HG02763 (cell line): ENCODE measurements around the gene NFE2.

Source experiments
- ATAC-seq: cut with Tn5 transposase; IDR thresholded peaks from one replicate; pipeline ENCODE4 v1.9.1; 2021; ENCODE audit warnings: mild to moderate bottlenecking, moderate library complexity; ENCODE audit not compliant: unreplicated experiment

Gene NFE2

DNA sequence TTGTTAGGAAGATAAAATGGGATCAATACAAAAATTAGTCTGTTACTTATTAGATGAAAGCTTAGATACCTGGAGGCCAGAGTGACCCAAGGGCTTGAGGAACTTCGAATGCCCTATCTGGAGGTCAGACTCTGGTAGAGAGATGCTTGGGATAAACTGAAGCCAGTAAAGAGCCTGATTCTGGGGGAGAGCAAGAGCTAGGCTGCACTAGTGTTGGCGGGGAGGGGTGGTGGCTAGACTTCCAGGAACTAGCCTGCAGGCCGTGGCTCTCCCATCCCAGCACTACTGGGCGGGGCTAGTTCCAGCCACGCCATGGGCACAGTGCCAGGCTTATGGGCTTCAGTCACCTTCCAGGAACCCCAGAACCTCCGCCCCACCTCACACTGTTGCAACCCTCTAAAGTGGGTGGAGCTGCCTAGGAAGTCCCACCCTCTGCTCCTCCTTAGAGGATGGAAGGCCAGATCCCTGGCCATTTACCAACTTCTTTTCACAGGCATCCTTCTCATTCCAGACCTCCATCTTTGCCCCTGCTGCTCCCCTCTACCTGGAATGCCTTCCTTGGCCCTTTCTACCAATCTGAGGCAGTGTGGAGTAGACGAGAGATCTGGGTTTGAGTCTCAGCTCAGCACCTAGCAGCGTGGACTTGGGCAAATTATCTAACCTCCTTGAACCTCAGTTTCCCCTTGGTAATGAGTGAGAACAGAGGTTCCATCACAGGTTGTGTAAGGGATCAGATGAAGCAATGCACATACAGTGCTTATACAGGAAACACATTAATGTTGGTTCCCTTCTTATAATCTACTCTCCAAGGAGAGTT is 6.3 kb upstream of the NFE2 start:
- no peak for ATAC-seq

DNA sequence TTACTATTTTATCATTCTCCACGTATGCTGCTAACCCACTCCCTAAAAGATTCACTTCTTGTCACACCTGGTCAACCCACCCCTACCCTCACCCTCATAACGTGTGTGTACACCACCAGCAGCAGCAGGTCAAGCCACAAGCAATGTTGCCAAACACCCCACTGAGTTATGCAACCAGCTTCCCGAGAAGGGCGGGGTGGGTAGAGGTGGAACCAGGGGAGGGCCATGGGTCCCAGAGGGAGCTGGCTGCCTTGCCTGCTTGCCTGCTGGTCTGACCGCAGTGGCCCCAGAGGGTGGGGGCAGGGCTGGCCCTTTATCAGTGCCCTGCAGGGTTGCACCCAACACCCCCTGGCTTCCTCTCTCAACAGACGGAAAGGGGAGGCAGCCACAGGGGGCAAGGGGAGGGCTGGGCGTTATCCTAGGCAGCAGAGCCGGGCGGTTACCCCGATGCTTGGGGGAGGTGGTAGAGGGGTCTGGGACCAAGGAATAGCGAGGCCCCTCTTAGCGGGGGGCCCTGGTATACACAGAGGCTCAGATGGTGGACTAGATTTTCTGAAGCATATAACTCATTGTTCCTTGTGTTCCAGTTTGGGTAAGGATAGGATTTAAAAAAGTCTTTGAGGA is 3.5 kb upstream of the NFE2 start:
- no peak for ATAC-seq

DNA sequence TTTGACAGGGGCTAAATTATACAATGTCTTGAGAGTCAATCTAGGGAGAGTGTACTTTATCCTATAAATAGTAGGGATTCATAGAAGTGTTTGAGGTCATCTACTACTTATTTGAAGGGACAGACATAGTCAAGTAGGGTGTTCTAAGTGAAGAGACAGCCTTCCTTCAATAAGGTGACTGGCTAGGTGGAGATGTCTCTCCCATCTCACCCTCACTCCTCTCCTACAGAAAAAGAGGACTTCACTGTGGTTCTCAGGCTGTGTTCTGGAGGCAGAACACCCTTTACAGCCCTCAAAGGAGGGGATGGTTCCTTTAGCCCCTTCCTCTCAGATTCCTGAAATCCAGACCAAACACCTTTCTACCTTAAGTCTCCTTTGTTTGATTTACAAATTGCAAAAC is 2.8 kb upstream of the NFE2 start:
- no peak for ATAC-seq

DNA sequence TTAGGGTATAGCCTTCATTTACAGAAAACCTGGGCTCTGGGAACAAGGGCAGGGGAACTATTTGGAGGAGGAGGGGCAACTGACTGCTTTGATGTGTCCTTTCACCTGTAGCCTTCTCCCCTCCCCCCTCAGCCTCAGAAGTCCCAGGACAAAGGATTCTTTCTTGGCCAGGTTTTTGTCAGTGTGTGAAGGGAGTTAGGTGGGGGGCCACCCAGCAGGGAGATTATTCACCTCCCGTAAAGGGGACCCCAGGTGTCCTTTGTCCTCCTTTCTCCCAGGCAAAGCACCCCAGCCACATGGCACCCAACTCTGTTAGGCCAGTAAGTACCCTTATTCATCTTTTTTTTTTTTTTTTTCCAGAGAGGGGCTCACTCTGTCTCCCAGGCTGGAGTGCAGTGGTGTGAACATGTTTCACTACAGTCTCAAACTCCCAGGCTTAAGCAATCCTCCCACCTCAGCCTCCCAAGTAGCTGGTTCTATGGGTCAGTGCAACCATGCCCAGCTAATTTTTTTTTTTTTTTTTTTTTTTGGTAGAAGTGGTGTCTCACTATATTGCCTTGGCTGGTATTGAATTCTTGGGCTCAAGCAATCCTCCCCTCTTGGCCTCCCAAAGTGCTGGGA is 723 bp upstream of the NFE2 start:
- no peak for ATAC-seq

DNA sequence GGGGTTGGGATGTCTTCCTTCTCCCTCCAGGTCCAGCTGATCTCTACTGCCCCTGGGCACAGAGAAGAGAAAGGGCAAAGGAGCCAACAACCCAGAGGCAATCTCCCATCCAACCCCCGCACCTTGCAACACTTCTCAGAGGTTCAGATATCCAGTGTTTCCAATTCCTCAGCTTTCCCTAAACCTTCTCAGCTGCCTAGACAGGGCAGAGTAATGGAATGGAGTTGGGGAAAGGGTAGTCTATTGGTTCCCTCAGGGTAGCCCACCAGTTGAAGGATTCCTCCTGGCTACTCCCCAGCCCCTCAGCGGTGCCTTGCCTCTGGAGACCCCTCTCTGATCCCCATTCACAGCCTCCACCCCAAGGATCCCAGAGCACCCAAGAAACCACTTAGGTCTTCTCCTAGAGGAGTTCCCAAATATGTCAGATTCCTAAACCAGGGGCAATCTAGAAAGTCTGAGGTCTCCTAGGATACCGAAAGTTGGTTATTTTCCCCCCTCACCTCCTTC is 537 bp downstream of the NFE2 start:
- ATAC-seq, result no peak

DNA sequence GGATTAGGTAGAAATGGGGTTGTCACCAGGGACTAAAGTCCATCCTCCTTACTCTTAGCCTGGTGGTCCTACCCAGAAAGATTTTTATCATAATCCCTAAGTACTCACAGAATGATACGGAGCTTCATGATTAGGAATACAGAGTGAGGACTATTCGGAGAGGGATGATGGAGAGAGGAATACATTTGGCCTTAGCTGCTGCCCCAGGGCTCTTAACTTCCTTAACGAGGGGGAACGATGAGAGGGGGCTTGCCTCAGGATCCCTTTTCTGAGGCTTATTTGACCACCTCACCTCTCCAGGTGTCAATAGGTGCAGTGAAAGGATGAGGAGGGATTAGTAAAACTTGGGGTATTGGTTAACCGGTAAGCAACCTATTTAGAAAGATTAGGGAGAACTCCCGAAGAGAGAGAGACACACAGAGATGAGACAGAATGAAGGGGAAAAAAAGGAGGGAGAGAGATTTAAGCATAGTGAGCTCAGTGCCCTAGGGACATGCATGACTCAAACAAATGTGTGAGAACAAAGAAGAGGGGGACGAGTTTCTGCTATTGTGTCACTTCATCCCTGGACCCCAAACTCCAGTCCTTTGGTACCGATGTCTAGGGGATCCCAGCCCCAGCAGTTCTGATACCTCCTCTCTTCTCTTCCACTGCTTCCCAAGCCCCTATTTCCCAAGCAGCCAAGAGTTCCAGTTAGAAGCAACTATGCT is 1.1 kb downstream of the NFE2 start:
- ATAC-seq, result no peak

DNA sequence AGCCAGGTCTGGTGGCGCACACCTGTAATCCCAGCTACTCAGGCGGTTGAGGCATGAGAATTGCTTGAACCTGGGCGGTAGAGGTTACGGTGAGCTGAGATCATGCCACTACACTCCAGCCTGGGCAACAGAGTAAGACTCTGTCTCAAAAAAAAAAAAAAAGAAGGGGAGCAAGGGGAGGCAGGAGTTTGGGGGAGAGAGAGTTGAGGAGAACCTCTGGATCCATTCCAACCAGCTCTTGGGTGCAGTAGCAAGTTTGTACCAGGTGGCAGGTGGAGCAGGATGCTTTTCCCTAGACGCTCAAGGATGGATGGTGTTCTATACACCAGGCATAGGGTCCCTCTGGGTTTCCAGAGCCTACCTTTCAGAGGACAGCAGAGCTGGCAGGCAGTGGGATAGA is 1.9 kb downstream of the NFE2 start:
- ATAC-seq, result no peak

DNA sequence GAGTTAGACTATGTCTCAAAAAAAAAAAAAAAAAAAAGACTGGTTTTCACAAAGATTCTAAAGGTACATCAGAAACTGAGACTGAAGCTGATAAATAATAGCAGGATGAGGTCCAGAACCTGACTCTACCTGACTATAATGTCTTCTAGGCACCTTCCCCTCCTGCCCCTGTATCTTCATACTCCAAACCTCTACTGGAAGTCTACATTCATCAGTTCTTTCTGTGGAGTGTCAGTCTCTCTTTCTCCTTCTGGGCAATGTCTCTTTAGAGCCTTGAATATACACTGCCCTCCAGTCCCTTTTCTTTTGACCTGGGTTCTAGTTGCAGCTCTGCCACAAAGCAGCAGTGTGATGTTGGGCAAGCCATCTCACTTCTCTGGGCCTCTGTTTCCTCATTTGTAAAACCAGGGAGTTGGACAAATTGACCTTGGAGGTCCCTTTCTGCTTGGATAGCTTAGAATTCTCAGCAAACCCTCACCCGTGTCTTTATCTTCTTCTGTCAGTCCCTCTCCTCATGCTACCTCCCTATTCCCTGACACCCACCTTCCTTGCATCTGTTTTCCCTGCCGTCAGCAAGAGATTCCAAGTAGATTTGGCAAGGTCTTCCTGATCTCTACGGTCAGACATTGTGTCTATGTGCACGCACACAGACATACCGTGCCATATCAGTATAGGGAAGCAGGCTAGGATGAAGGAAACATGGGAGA is 4.3 kb downstream of the NFE2 start:
- ATAC-seq, result no peak

DNA sequence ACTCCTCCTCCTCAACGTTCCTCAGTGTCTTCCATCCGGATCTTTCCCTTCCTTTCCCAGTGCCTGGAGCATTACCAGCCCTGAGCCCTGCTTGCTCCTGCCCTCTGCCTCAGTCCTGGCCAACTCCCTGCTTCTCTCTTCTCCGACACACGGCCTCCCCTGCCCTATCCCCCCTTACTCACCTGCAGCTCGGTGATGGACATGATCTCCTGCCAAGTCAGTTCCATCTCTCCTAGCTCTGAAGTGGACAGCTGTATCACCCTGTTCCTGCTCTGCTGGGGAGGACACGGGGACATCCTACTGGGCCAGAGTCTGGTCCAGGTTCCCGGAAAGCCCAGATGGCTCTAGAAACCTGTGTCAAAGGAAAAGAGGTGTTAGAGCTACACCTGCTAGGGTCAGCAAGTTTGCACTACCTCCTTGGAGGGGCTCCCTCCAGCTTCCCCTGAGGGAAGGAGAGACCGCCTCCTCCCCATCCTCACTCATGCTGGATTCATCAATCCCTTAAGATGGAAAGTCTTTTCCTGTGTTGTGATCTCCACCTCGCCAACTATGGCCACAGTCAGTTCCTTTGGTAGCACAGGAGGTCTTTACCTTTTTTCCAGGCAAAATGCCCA is 5.8 kb downstream of the NFE2 start:
- ATAC-seq, result no peak

DNA sequence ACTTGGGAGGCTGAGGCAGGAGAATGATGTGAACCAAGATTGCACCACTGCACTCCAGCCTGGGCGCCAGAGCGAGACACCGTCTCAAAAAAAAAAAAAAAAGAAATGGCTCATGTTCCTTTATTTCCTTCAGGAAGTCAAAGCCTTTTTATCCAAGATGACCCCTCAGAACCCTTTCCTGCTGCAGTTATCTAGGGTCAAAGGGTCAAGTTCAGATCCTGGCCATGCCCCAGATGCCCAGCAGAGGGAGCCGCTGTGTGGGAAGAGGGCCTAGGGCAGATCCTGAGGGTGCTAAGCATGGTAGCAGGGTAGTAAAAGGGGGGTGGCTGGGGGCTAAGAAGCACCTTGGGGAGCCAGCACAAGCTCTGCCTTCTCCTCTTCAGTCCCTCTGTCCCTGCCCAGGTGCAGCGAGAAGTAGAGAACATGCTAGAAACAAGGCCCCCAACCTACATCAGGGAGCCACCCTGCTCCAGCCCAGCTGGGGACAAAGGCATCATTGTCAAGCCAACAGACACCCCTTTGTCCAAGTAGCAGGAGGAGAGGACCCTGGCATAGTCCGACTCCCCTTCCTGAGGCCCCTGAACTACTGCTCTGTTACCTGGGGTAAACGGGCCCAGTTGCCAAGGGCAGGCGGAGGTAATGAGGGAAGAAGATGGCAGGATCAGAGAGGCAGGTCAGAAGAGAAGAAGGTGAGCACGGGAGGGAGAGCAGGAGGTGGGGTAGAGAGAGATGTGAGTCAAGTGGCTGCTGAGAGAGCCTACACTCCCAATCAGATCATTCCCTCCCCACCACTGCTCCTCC is 6.5 kb downstream of the NFE2 start:
- no peak for ATAC-seq

DNA sequence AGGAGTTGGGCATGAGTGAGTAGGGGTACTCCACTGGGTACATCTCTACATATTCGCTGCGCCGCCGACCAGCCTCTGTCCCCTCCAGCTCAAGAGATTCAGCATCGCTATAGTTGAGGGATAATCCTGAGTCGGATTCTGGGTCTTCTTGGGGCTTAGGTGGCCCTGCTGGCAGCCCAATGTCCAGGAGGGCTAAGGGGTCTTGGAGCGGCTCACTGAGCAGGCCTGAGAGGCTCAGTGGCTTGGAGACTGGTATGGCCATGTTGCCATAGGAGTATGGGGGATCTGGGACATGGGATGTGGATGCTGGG is 7.9 kb downstream of the NFE2 start:
- ATAC-seq, result no peak

DNA sequence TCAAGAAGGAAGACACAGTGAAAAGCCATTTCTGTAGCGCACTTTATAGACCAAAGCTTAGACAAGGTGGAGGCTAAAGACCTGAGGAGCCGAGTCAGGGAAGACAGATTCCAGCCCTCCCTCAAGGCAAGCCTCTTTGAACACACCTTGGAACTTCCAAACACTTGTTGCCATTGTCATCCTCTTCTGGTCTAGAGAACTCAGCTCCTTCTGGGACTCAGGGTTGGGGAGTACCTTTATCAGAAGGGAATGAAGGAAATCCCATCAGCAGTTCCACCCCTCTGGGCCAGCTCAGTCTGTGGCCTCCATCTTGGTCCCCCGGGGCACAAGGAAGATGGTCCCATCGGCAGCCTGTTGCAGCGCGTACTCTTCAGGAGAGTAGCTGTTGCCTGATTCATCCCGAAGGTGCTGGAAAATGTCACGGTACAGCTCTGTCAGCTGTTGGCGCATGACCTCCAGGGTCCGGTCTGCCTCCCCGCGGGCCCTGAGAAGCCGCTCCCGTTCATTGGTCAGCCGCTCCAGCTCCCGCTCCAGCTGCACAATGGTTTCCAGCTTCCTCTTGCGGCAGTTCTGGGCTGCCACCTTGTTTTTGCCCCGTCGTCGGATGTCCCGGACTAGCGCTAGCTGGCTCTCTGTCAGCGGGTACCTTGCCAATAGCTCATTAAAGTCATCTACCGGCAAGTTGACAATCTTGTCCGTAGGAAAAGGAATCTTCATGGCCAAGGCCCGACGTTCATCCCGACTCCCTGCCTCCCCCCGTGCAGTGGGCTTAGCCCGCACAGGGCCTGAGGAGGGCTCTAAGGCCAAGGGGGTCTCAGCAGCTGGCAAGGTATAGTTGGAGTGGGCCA is 8.5 kb downstream of the NFE2 start:
- no peak for ATAC-seq

DNA sequence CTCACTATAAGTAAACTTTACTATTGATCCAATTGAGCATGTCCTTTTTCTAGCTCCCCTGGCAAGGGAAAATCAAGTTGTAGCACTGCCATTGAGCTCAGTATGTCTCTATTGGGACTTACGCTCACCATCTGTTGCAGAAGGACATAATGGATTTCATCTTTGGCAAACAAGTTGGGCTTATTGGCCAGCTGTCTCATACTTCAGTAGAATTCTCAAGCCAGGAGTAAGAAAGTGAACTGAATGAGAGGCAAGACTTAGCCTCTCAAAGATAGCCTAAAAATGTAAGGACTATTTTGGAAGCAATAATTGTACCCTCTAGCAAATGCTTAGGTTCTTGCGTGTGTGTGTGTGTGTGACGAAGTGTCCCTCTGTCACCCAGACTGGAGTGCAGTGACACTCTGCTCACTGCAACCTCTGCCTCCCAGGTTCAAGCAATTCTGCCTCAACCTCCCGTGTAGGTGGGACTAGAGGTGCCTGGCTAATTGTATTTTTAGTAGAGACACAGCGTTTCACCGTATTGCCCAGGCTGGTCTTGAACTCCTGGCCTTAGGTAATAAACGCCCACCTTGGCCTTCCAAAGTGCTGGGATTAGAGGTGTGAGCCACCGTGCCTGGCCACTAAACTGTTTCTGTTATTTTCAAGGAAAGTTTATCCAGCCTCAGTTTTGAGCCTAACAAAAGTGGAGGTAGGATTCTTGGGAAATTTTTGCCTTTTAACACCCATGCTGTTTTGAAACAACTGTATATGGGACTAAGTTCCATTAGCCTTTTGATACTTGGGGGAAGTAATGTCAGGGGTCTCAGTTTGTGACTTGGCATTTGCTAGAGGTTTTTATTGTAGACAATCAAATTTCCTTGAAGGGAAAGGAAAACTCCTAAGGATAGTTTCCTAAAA is 13.3 kb downstream of the NFE2 start:
- ATAC-seq, result no peak

DNA sequence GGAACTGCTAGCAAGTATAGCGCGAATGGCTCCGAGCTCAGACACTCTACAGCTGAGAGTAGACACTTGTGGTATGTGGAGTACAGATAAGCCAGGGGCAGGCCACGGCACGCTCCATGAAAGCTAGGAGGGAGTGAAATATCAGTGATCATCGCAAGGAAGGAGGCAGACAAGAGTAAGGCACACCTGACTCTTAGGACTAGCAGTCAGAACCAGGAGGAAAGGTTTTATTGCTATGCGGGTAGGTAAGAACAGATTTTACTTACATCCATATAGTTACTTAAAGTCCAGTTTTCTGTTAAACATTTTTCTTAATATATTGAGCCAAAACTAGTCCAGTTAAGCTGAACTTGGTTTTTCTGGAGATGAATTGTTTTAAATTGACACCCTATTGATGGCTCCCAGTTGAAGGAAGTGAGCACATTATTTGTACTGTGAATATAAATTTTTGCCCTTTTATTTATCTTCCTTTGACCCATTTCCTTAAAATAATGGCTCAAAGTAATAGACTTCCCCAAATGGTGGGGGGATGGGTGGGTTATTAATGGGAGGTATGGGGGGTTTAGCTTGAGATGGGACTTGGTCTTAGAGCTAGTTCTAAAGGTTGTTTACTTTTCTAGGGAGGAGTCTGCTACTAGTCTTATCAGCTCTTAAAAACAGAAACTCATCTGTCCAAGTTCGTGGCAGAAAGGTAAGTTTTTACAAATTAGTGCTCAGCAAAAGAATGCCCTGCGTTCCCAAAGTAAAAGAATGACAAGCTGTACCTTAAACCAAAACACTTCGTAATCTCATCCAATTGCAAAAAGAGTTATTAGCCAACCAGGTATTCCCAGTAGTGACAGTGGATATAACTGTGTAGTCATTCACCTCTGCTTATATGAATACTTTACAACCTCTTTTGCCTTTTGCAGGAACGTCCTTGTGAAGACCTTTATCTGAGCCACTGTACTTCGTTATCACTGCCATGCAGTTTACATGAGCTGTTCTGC is 14.5 kb downstream of the NFE2 start:
- no peak for ATAC-seq

DNA sequence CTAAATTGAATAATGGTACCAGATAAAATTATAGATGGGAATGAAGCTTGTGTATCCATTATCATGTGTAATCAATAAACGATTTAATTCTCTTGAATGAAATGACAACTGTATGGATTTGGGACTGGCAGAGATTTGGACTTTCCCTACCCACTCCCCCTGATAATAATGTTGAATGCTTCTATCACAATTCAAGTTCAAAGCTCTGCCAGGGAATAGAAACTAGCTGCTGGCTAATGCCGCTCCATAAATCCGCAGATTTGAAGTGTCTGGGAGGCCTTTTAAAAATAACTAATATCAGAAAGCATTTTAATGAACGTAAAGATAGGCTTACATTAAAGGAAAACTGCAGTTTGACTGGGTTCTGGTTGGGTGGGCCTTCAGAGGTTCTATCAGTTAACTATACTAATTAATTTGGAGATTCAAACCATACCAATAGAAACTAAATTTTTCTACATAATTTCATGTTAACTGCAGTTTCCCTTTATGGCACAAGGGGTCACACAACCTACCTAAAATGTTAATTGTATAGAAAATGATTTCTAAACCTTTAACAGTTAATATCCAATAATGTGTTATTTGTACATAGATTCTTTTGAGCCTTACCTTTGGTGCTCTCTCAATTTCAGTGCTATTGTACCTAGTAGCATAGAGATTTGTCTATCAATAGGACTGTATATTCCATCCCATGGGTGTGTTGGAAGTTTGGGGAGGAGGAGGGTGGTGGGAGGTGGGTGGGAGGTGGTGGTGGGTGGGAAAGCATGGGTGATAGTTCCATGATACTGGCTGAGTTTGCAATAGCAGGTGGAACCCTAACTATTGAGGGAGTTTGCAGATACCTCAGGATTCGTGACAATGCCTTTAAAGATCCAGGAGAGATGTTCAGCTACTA is 15.4 kb downstream of the NFE2 start:
- ATAC-seq, result no peak
